H9 (cell line): ENCODE results near the gene NMT1. TPM values are rescaled to one million over a fixed set of nuclear protein-coding genes. Genes with fewer than 3 reads are reported as not detected.

Source experiments
- DNase-seq: peaks from one replicate; pipeline ENCODE4 v3.0.0-alpha.2; 2017
- H2AFZ ChIP-seq: one replicate; pipeline ENCODE4 v1.6.1; 2013; ENCODE audit warnings: mild to moderate bottlenecking, low read length, control low read depth, moderate library complexity
- H2AK5ac ChIP-seq: 2 replicates; pipeline ENCODE4 v1.6.1; 2013; ENCODE audit warnings: low read length, control low read depth, mixed read lengths; ENCODE audit not compliant: insufficient read length
- H2BK120ac ChIP-seq: one replicate; pipeline ENCODE4 v1.6.1; 2013; ENCODE audit warnings: low read depth, mild to moderate bottlenecking, low read length, control low read depth, inconsistent platforms; ENCODE audit not compliant: poor library complexity, severe bottlenecking
- H2BK12ac ChIP-seq: 2 replicates; pipeline ENCODE4 v1.6.1; 2013; ENCODE audit warnings: low read length, control low read depth, mixed read lengths, low read depth; ENCODE audit not compliant: insufficient read length
- H2BK15ac ChIP-seq: 2 replicates; pipeline ENCODE4 v1.6.1; 2013; ENCODE audit warnings: low read depth, low read length, control low read depth
- H2BK20ac ChIP-seq: one replicate; pipeline ENCODE4 v1.6.1; 2013; ENCODE audit warnings: low read depth, mild to moderate bottlenecking, low read length, control low read depth, inconsistent platforms; ENCODE audit not compliant: poor library complexity, severe bottlenecking
- H2BK5ac ChIP-seq: 2 replicates; pipeline ENCODE4 v1.6.1; 2013; ENCODE audit warnings: low read length, control low read depth, mixed read lengths; ENCODE audit not compliant: insufficient read length
- H3K14ac ChIP-seq: 2 replicates; pipeline ENCODE4 v1.6.1; 2013; ENCODE audit warnings: low read length, control low read depth; ENCODE audit not compliant: insufficient read depth
- H3K18ac ChIP-seq: 2 replicates; pipeline ENCODE4 v1.6.1; 2013; ENCODE audit warnings: low read depth, mild to moderate bottlenecking, mixed read lengths, low read length, control low read depth; ENCODE audit not compliant: insufficient read length
- H3K23ac ChIP-seq: 2 replicates; pipeline ENCODE4 v1.6.1; 2013; ENCODE audit warnings: low read length, control low read depth, mixed read lengths, low read depth; ENCODE audit not compliant: insufficient read length
- H3K23me2 ChIP-seq: 2 replicates; pipeline ENCODE4 v1.6.1; 2013; ENCODE audit warnings: low read depth, mild to moderate bottlenecking, mixed read lengths, low read length, control low read depth; ENCODE audit not compliant: insufficient read length, poor library complexity, severe bottlenecking
- H3K27ac ChIP-seq: 2 replicates; pipeline ENCODE4 v1.5.1; 2013; ENCODE audit warnings: low read length, control low read depth, mixed read lengths, low read depth; ENCODE audit not compliant: insufficient read length
- H3K27me3 ChIP-seq: 2 replicates; pipeline ENCODE4 v1.6.1; 2013; ENCODE audit warnings: low read length, control low read depth, inconsistent platforms; ENCODE audit not compliant: insufficient read depth
- H3K4ac ChIP-seq: 2 replicates; pipeline ENCODE4 v1.6.1; 2013; ENCODE audit warnings: low read depth, mild to moderate bottlenecking, control low read depth, inconsistent platforms, low read length, moderate library complexity
- H3K4me1 ChIP-seq: 2 replicates; pipeline ENCODE4 v1.6.1; 2013; ENCODE audit warnings: low read length, control low read depth, inconsistent platforms; ENCODE audit not compliant: insufficient read depth
- H3K4me2 ChIP-seq: 2 replicates; pipeline ENCODE4 v1.6.1; 2013; ENCODE audit warnings: low read length, control low read depth, mixed read lengths; ENCODE audit not compliant: insufficient read length, insufficient read depth
- H3K56ac ChIP-seq: 2 replicates; pipeline ENCODE4 v1.6.1; 2013; ENCODE audit warnings: low read depth, mild to moderate bottlenecking, mixed read lengths, low read length, control low read depth; ENCODE audit not compliant: insufficient read length
- H3K79me1 ChIP-seq: 2 replicates; pipeline ENCODE4 v1.6.1; 2013; ENCODE audit warnings: low read depth, mild to moderate bottlenecking, moderate library complexity, low read length, control low read depth, inconsistent platforms; ENCODE audit not compliant: insufficient read depth, poor library complexity, severe bottlenecking
- H3K79me2 ChIP-seq: 2 replicates; pipeline ENCODE4 v1.6.1; 2013; ENCODE audit warnings: low read length, control low read depth, inconsistent platforms; ENCODE audit not compliant: insufficient read depth
- H3K9ac ChIP-seq: 2 replicates; pipeline ENCODE4 v1.6.1; 2013; ENCODE audit warnings: low read length, control low read depth, mixed read lengths; ENCODE audit not compliant: insufficient read length; ENCODE audit errors: extremely low read depth
- H3K9me3 ChIP-seq: one replicate; pipeline ENCODE4 v1.6.1; 2013; ENCODE audit warnings: low read depth, low read length, inconsistent platforms; ENCODE audit not compliant: control insufficient read depth
- H3T11ph ChIP-seq: one replicate; pipeline ENCODE4 v1.6.1; 2013; ENCODE audit warnings: mild to moderate bottlenecking, low read length, control low read depth, inconsistent platforms
- H4K20me1 ChIP-seq: one replicate; pipeline ENCODE4 v1.6.1; 2013; ENCODE audit not compliant: control insufficient read depth, insufficient read length, insufficient read depth
- H4K5ac ChIP-seq: 2 replicates; pipeline ENCODE4 v1.6.1; 2013; ENCODE audit warnings: low read depth, mild to moderate bottlenecking, mixed read lengths, low read length, control low read depth; ENCODE audit not compliant: insufficient read length
- H4K8ac ChIP-seq: replicated peaks from 2 replicates; pipeline ENCODE4 v1.6.1; 2013; ENCODE audit warnings: low read length, control low read depth, mixed read lengths, low read depth; ENCODE audit not compliant: insufficient read length
- H4K91ac ChIP-seq: 2 replicates; pipeline ENCODE4 v1.6.1; 2013; ENCODE audit warnings: low read depth, mild to moderate bottlenecking, moderate library complexity, mixed read lengths, low read length, control low read depth; ENCODE audit not compliant: insufficient read length
- H3K27ac Mint-ChIP-seq, 3 experiments: 2 replicates in 2 of 3; 3 replicates in 1 of 3; pipeline ENCODE4 v1.8.0; 2020 to 2021; ENCODE audit warnings: mixed read lengths in 3 of 3, mild to moderate bottlenecking in 1 of 3, moderate library complexity in 1 of 3
- H3K27me3 Mint-ChIP-seq: 2 replicates; pipeline ENCODE4 v1.8.0; 2021; ENCODE audit warnings: low read depth, mild to moderate bottlenecking, moderate library complexity, mixed read lengths
- H3K36me3 Mint-ChIP-seq, 3 experiments: 2 replicates in 2 of 3; 3 replicates in 1 of 3; pipeline ENCODE4 v1.8.0; 2020 to 2021; ENCODE audit warnings: low read depth in 3 of 3, mixed read lengths in 3 of 3; ENCODE audit not compliant: insufficient read depth in 1 of 3
- H3K4me1 Mint-ChIP-seq, 2 experiments: 2 replicates each; pipeline ENCODE4 v1.8.0; 2020; ENCODE audit warnings: mixed read lengths in 2 of 2
- H3K4me3 Mint-ChIP-seq, 2 experiments: 2 replicates in 1 of 2; 3 replicates in 1 of 2; pipeline ENCODE4 v1.8.0; 2020 to 2021; ENCODE audit warnings: mild to moderate bottlenecking in 2 of 2, mixed read lengths in 2 of 2, moderate library complexity in 1 of 2
- H3K9me3 Mint-ChIP-seq, 2 experiments: 2 replicates in 1 of 2; 3 replicates in 1 of 2; pipeline ENCODE4 v1.8.0; 2020; ENCODE audit warnings: mild to moderate bottlenecking in 2 of 2, mixed read lengths in 2 of 2, moderate library complexity in 1 of 2
- WGBS: extraction: QIAGEN DNeasy Blood & Tissue Kit; methylation state at CpG from one replicate; pipeline ENCODE4 v1.1.7; 2013; ENCODE audit warnings: missing lambda C conversion rate, low lambda C conversion rate, mixed read lengths; ENCODE audit not compliant: insufficient read length; ENCODE audit errors: extremely low coverage; 5-methylcytosine and 5-hydroxymethylcytosine counted together
- total RNA-seq: library from RNA; stranded (reverse); gene quantifications from 2 replicates; pipeline ENCODE4 v1.2.1, GENCODE V29; 2021
- TF ChIP-seq, protein P1 (sequence below): fragments of 200-600 bp; sonication (generic); conservative IDR thresholded peaks from 3 replicates; pipeline ENCODE4 v1.8.0; 2021; ENCODE audit warnings: antibody characterized with exemption, mild to moderate bottlenecking

Gene NMT1
- total RNA-seq, 1 experiment from 2014 or later = 150 TPM

DNA sequence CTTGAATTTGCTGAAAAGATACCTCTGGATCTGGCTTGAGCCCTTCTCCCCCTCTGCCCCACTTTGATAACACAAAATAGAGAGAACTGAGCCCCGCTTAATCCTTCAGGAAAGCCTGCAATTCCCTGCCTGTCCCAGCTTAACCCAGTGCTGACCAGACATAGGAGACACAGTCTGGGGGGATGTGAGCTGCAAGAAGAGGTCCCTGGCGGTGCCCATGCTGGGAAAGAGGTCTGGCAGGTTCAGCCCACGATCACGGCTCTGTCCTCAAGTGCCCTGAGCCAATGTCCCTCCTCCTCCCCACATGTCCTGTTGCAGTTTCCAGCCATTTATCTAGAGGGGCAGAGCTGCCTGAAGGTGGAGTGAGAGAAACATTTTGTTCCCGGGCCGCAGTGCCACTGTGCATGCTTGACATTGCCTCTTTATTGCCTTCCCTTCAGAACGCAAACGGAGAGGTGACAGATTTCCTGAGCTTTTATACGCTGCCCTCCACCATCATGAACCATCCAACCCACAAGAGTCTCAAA is 42.2 kb downstream of the NMT1 start:
- no peak overlapping the region for H3K4me2 ChIP-seq
- no peak for DNase-seq
- no peak overlapping the region for H3K27ac ChIP-seq
- no peaks in the 10 kb centered on the region for H3K23me2 ChIP-seq
- H3K4ac ChIP-seq = no peak overlapping the region
- Mint-ChIP-seq H3K4me3 (no peak overlapping the region), H3K27ac (peak overlapping the region in 2 of 3 experiments; percentile 40 to 57; a peak in 2 of 7 replicates), H3K27me3 (no peaks in the 10 kb centered on the region), H3K4me1 (peaks cover 0 to 5% of the 10 kb centered on the region in 2 experiments; a peak in 1 of 4 replicates), H3K36me3 (peaks cover 29 to 92% (median 81%) of the 10 kb centered on the region in 3 experiments; a peak in 6 of 7 replicates), H3K9me3 (no peaks in the 10 kb centered on the region)
- no peak overlapping the region for H2BK120ac ChIP-seq
- H3K56ac ChIP-seq = no peak overlapping the region
- H3K9me3 ChIP-seq = no peaks in the 10 kb centered on the region
- TF ChIP-seq, protein P1, sequence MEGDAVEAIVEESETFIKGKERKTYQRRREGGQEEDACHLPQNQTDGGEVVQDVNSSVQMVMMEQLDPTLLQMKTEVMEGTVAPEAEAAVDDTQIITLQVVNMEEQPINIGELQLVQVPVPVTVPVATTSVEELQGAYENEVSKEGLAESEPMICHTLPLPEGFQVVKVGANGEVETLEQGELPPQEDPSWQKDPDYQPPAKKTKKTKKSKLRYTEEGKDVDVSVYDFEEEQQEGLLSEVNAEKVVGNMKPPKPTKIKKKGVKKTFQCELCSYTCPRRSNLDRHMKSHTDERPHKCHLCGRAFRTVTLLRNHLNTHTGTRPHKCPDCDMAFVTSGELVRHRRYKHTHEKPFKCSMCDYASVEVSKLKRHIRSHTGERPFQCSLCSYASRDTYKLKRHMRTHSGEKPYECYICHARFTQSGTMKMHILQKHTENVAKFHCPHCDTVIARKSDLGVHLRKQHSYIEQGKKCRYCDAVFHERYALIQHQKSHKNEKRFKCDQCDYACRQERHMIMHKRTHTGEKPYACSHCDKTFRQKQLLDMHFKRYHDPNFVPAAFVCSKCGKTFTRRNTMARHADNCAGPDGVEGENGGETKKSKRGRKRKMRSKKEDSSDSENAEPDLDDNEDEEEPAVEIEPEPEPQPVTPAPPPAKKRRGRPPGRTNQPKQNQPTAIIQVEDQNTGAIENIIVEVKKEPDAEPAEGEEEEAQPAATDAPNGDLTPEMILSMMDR = no peak
- no peak overlapping the region for H4K8ac ChIP-seq
- H2BK15ac ChIP-seq = no peak overlapping the region
- no peak overlapping the region for H2BK5ac ChIP-seq
- H3K4me1 ChIP-seq = no peaks in the 10 kb centered on the region
- H3K18ac ChIP-seq = no peak overlapping the region
- no peaks in the 10 kb centered on the region for H3K27me3 ChIP-seq
- no peak overlapping the region for H3T11ph ChIP-seq
- no peak overlapping the region for H2AK5ac ChIP-seq
- H3K9ac ChIP-seq = no peak overlapping the region
- no peak overlapping the region for H2BK12ac ChIP-seq
- no peak overlapping the region for H4K5ac ChIP-seq
- H3K14ac ChIP-seq = no peak overlapping the region
- H2BK20ac ChIP-seq = no peak overlapping the region
- H4K91ac ChIP-seq = no peak overlapping the region
- no CpG with 5 or more reads among the region's 9 CpGs for WGBS
- no peaks in the 10 kb centered on the region for H4K20me1 ChIP-seq
- H2AFZ ChIP-seq = no peak overlapping the region
- H3K79me2 ChIP-seq = no peaks in the 10 kb centered on the region; the same call in 1 of the 2 replicates
- no peaks in the 10 kb centered on the region for H3K79me1 ChIP-seq
- no peak overlapping the region for H3K23ac ChIP-seq
